ENCODE results near the gene CACNA1I. TPM values are rescaled to one million over a fixed set of nuclear protein-coding genes. Genes with fewer than 3 reads are reported as not detected.

The CACNA1I gene
- total and polyA plus RNA-seq, 12 donors, result under 0.01 to 0.06 (median 0.05) TPM; not detected in 6

- no peak overlapping the region for H3K4me3 ChIP-seq
- H3K4me1 ChIP-seq, result peaks cover 0 to 6% (median 0%) of the 10 kb centered on the region in 9 donors
- 50 to 51% methylated on average over 9 of the region's 9 CpGs for WGBS, 2 donors
- H3K27ac ChIP-seq, result no peak overlapping the region
- TF ChIP-seq CTCF (IDR thresholded peaks at IDR 0.05), result no peak
- H3K27me3 ChIP-seq, result peaks cover 0 to 41% (median 17%) of the 10 kb centered on the region in 7 donors
- ATAC-seq, result no peak
- intact Hi-C loops (cut with DNase I), result no loop called here
- H3K9me3 ChIP-seq, result no peaks in the 10 kb centered on the region
- no peak for DNase-seq
- H3K36me3 ChIP-seq, result no peaks in the 10 kb centered on the region
Observed at GRCh38 chr22:39721206-39722031, 150.9 kb downstream of the CACNA1I start.

- 84 to 89% methylated on average over 6 of the region's 6 CpGs for WGBS, 2 donors
- intact Hi-C loops (cut with DNase I), result no loop called here
Observed at GRCh38 chr22:39722032-39722325, 151.4 kb downstream of the CACNA1I start.

GRCh38 chr22:39722501-39722900 is 151.9 kb downstream of the CACNA1I start:
- 82 to 83% methylated on average over 4 of the region's 4 CpGs for WGBS, 2 donors
- intact Hi-C loops (cut with DNase I), result no loop called here

More at GRCh38 chr22:39722032-39722325, 151.4 kb downstream of the CACNA1I start:
- Histone ChIP-seq H3K4me3 (no peak overlapping the region), H3K9me3 (no peaks in the 10 kb centered on the region), H3K4me1 (peaks cover 0 to 6% (median 0%) of the 10 kb centered on the region in 9 donors), H3K27ac (no peak overlapping the region), H3K36me3 (no peaks in the 10 kb centered on the region), H3K27me3 (peaks cover 0 to 47% (median 20%) of the 10 kb centered on the region in 7 donors)
- no peak for TF ChIP-seq CTCF (IDR thresholded peaks at IDR 0.05)
- no peak for DNase-seq
- no peak for ATAC-seq

GRCh38 chr22:39723463-39723862 is 152.9 kb downstream of the CACNA1I start:
- no peak overlapping the region for H3K27ac ChIP-seq
- peaks cover 0 to 45% (median 27%) of the 10 kb centered on the region in 7 donors for H3K27me3 ChIP-seq
- intact Hi-C loops (cut with DNase I), result no loop called here
- WGBS, 2 donors, result 79 to 84% methylated on average over 10 of the region's 10 CpGs
- H3K4me3 ChIP-seq, result no peak overlapping the region
- no peak for TF ChIP-seq CTCF (IDR thresholded peaks at IDR 0.05)
- DNase-seq (no peak), ATAC-seq (no peak)
- no peaks in the 10 kb centered on the region for H3K36me3 ChIP-seq
- H3K4me1 ChIP-seq, result peaks cover 0 to 6% (median 0%) of the 10 kb centered on the region in 9 donors
- H3K9me3 ChIP-seq, result no peaks in the 10 kb centered on the region

More at GRCh38 chr22:39722501-39722900, 151.9 kb downstream of the CACNA1I start:
- Histone ChIP-seq H3K27me3 (peaks cover 0 to 48% (median 21%) of the 10 kb centered on the region in 7 donors), H3K4me3 (no peak overlapping the region), H3K4me1 (peaks cover 0 to 6% (median 0%) of the 10 kb centered on the region in 9 donors), H3K9me3 (no peaks in the 10 kb centered on the region), H3K36me3 (no peaks in the 10 kb centered on the region), H3K27ac (no peak overlapping the region)
- ATAC-seq (no peak), DNase-seq (no peak)
- TF ChIP-seq CTCF (IDR thresholded peaks at IDR 0.05), result no peak
